ENCODE measurements around the gene PDGFA.

DNA sequence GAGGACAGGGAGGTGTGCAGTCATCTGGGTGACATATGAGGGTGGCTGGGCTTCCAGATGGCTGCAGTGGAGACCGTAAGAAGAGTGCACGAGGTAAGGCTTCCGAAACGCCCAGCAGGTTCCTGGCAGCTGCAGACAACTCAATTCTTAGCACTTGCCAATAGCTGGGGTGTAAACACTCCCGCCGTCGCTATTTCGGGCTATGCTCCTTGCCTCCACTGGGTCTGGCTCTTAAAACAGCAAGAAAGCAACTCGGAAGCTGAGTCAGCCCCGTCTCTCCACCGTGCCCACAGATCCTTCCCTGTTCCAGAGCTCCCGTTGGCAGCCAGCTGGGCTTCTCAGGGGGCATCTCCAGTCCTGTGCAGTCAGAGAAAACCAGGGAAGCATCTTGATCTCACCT, 6.1 kb upstream of the PDGFA start:
- TF ChIP-seq POLR2A (IDR thresholded peaks at IDR 0.05), result no peak
- TF ChIP-seq, protein P1, sequence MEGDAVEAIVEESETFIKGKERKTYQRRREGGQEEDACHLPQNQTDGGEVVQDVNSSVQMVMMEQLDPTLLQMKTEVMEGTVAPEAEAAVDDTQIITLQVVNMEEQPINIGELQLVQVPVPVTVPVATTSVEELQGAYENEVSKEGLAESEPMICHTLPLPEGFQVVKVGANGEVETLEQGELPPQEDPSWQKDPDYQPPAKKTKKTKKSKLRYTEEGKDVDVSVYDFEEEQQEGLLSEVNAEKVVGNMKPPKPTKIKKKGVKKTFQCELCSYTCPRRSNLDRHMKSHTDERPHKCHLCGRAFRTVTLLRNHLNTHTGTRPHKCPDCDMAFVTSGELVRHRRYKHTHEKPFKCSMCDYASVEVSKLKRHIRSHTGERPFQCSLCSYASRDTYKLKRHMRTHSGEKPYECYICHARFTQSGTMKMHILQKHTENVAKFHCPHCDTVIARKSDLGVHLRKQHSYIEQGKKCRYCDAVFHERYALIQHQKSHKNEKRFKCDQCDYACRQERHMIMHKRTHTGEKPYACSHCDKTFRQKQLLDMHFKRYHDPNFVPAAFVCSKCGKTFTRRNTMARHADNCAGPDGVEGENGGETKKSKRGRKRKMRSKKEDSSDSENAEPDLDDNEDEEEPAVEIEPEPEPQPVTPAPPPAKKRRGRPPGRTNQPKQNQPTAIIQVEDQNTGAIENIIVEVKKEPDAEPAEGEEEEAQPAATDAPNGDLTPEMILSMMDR (IDR thresholded peaks at IDR 0.05), result no peak

All from esophagus squamous epithelium (tissue), 4 donors.